DOHH2 (cell line): ENCODE results near the gene NUMB.

Experiments
- CTCF ChIP-seq: fragments of 200-600 bp; sonication (generic); IDR thresholded peaks from one replicate; pipeline ENCODE4 v1.5.1; 2014; ENCODE audit warnings: antibody characterized with exemption, mild to moderate bottlenecking, low read depth, low read length; ENCODE audit not compliant: poor library complexity, severe bottlenecking
- EZH2phosphoT487 ChIP-seq: fragments of 200-600 bp; sonication (generic); IDR thresholded peaks from 2 replicates; pipeline ENCODE4 v1.6.1; 2017; ENCODE audit warnings: borderline replicate concordance, mild to moderate bottlenecking, antibody characterized with exemption, low read length, moderate library complexity, mixed read lengths

- TF ChIP-seq CTCF (no peak), EZH2phosphoT487 (no peak)
These were observed 65.0 kb downstream of the NUMB start for GRCh38 chr14:73393375-73393774.
